HUES6 (cell line): Measurements from ENCODE around the gene ACTMAP.
"Not testable (repeated sequence)": the region's sequence is repeated elsewhere in the genome, so short reads cannot be mapped to it uniquely, and the experiment has no call there.

Source experiments
- H3K27ac ChIP-seq: 2 replicates; pipeline ENCODE4 v1.7.0; 2013; ENCODE audit warnings: low read depth, mild to moderate bottlenecking, low read length, inconsistent platforms
- H3K27me3 ChIP-seq: 2 replicates; pipeline ENCODE4 v1.6.1; 2013; ENCODE audit warnings: low read length; ENCODE audit not compliant: control insufficient read depth, insufficient read depth
- H3K36me3 ChIP-seq: 2 replicates; pipeline ENCODE4 v1.6.1; 2013; ENCODE audit warnings: low read length; ENCODE audit not compliant: control insufficient read depth, insufficient read depth
- H3K4me1 ChIP-seq: 2 replicates; pipeline ENCODE4 v1.6.1; 2013; ENCODE audit warnings: low read length; ENCODE audit not compliant: control insufficient read depth, insufficient read depth
- H3K4me3 ChIP-seq: 2 replicates; pipeline ENCODE4 v1.5.1; 2013; ENCODE audit warnings: low read depth, low read length
- H3K9ac ChIP-seq: one replicate; pipeline ENCODE4 v1.6.1; 2013; ENCODE audit warnings: mild to moderate bottlenecking, low read length
- H3K9me3 ChIP-seq: 2 replicates; pipeline ENCODE4 v1.6.1; 2013; ENCODE audit warnings: low read depth, low read length; ENCODE audit not compliant: control insufficient read depth, insufficient read depth

ACTMAP gene

DNA sequence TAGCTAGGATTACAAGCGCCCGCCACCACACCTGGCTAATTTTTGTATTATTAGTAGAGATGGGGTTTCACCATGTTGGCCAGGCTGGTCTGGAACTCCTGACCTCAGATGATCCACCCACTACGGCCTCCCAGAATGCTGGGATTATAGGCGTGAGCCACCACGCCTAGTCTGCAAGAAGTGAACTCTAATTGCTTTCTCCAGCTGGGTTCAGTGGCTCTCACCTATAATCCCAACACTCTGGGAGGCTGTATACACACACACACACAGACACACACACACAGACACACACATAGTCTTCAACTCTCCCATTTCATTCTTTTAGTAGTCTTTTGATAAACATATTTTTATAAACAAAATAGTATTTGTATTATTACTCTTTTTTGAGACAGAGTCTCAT, 20.2 kb downstream of the ACTMAP start:
- H3K27me3 ChIP-seq, H3K9me3 ChIP-seq, H3K9ac ChIP-seq, H3K4me1 ChIP-seq, H3K27ac ChIP-seq, H3K4me3 ChIP-seq: not testable (repeated sequence)
- peaks cover 78% of the 10 kb centered on the region for H3K36me3 ChIP-seq

DNA sequence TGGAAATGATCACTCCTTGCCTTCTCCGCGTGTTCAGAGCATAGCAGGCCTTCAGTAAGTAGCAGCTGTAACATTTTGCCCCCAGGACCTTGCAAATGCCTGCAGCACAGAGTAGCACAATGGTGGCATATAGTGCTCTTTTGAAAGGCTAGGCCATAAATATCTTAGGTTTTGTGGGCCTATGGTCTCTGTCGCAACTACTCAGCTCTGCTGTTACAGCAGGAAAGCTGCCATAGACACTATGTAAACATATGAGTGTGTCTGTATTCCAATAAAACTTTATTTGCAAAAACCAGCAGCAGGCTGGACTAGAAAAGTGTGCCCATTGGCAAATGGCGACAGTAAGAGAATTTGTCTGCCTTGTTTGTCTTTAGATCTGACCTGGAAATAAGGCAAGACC, 24.0 kb downstream of the ACTMAP start:
- Histone ChIP-seq H3K27ac (no peak overlapping the region), H3K9ac (no peak overlapping the region), H3K27me3 (no peaks in the 10 kb centered on the region), H3K36me3 (peaks cover 60% of the 10 kb centered on the region), H3K4me1 (no peaks in the 10 kb centered on the region), H3K9me3 (no peaks in the 10 kb centered on the region), H3K4me3 (no peak overlapping the region)

DNA sequence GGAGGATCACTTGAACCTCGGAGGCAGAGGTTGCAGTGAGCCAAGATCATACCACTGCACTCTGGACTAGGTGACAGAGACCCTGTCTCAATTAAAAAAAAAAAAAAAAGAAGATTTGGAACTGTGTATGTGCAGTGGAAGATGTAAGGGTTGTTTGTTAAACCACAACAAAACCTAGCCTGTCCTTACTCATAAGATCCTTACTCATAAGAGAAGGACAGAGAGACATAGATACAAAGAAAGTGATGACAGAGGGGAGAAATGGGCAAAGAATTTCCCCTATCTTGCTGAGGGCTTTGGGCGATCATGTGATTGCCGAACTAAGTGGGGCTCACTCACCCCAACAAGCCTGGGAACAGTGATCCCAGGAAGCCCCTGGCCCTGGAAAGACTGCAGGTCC, 25.4 kb downstream of the ACTMAP start:
- no peaks in the 10 kb centered on the region for H3K9me3 ChIP-seq
- H3K36me3 ChIP-seq, result peaks cover 52% of the 10 kb centered on the region
- no peak overlapping the region for H3K4me3 ChIP-seq
- H3K9ac ChIP-seq, result no peak overlapping the region
- no peak overlapping the region for H3K27ac ChIP-seq
- no peaks in the 10 kb centered on the region for H3K27me3 ChIP-seq
- no peaks in the 10 kb centered on the region for H3K4me1 ChIP-seq

DNA sequence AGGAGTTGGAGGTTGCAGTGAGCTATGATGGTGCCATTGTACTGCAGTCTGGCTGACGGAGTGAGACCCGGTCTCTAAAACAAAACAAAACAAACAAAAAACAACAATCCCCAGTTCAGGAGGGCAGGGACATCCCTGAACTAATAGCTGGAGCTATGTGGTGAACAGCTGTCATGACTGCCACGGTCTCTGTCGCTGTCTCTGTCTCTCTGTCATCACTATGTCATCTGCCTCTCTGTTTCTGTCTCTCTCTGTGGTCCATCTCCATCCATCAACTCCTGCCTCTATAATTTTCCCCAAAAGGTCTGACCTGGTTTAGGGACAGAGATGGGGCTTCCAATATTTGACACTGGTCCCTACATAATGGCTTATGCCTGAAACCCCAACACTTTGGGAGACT, 26.0 kb downstream of the ACTMAP start:
- Histone ChIP-seq H3K4me1 (peaks cover 4% of the 10 kb centered on the region), H3K9ac (no peak overlapping the region), H3K9me3 (no peaks in the 10 kb centered on the region), H3K27ac (no peak overlapping the region), H3K36me3 (peaks cover 48% of the 10 kb centered on the region), H3K27me3 (no peaks in the 10 kb centered on the region), H3K4me3 (no peak overlapping the region)

GRCh38 chr19:40723661-40724254, 26.5 kb downstream of the ACTMAP start:
- Histone ChIP-seq H3K36me3 (peaks cover 45% of the 10 kb centered on the region), H3K9me3 (no peaks in the 10 kb centered on the region), H3K4me1 (peaks cover 9% of the 10 kb centered on the region), H3K27me3 (no peaks in the 10 kb centered on the region), H3K9ac (no peak overlapping the region), H3K4me3 (no peak overlapping the region), H3K27ac (no peak overlapping the region)

- Histone ChIP-seq H3K27me3 (no peaks in the 10 kb centered on the region), H3K36me3 (peaks cover 35% of the 10 kb centered on the region), H3K27ac (no peak overlapping the region), H3K9ac (no peak overlapping the region), H3K4me1 (peaks cover 14% of the 10 kb centered on the region), H3K4me3 (no peak overlapping the region), H3K9me3 (no peaks in the 10 kb centered on the region)
Measured at GRCh38 chr19:40721936-40722661, 28.2 kb downstream of the ACTMAP start.

GRCh38 chr19:40721140-40721486, 29.2 kb downstream of the ACTMAP start:
- Histone ChIP-seq H3K4me3 (no peak overlapping the region), H3K27me3 (no peaks in the 10 kb centered on the region), H3K9me3 (no peaks in the 10 kb centered on the region), H3K36me3 (peaks cover 28% of the 10 kb centered on the region), H3K9ac (no peak overlapping the region), H3K27ac (no peak overlapping the region), H3K4me1 (peaks cover 14% of the 10 kb centered on the region)

DNA sequence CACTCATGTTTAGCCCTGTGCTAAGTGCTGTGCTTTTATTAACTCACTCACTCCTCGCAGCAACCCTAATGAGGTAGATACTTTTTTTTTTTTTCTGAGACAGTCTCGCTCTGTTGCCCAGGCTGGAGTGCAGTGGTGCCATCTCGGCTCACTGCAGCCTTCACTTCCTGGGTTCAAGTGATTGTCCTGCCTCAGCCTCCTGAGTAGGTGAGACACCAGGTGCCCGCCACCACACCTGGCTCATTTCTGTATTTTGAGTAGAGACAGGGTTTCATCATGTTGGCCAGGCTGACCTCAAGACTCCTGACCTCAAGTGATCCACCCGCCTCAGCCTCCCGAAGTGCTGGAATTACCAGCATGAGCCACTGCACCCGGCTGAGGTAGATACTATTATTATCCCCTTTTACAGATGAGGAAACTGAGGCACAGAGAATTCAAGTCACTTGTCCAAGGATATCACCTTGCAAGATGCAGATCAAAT, 30.8 kb downstream of the ACTMAP start:
- Histone ChIP-seq H3K4me1 (peaks cover 17% of the 10 kb centered on the region), H3K36me3 (peaks cover 16% of the 10 kb centered on the region), H3K9me3 (no peaks in the 10 kb centered on the region), H3K27me3 (no peaks in the 10 kb centered on the region), H3K9ac (no peak overlapping the region), H3K27ac (no peak overlapping the region), H3K4me3 (peak overlapping the region; percentile 89)

GRCh38 chr19:40718774-40719391, 31.4 kb downstream of the ACTMAP start:
- Histone ChIP-seq H3K9me3 (no peaks in the 10 kb centered on the region), H3K4me1 (peaks cover 17% of the 10 kb centered on the region), H3K9ac (peak overlapping the region; percentile 87), H3K36me3 (peaks cover 12% of the 10 kb centered on the region), H3K27me3 (no peaks in the 10 kb centered on the region), H3K4me3 (peak overlapping the region; percentile 89), H3K27ac (no peak overlapping the region)

GRCh38 chr19:40717880-40718773, 32.1 kb downstream of the ACTMAP start:
- Histone ChIP-seq H3K9me3 (no peaks in the 10 kb centered on the region), H3K9ac (peak overlapping the region; percentile 87), H3K27me3 (no peaks in the 10 kb centered on the region), H3K4me1 (peaks cover 17% of the 10 kb centered on the region), H3K4me3 (peak overlapping the region; percentile 89), H3K27ac (no peak overlapping the region), H3K36me3 (peaks cover 10% of the 10 kb centered on the region; the same call in 1 of the 2 replicates)
